Fibroblast of lung (primary cell): ENCODE data around the gene ARL16. TPM values are rescaled to one million over a fixed set of nuclear protein-coding genes. Genes with fewer than 3 reads are reported as not detected.

Source experiments
- DNase-seq, 2 donors: peaks; one replicate each; pipeline versions ENCODE4 v3.0.0 to v3.0.0-alpha.2; 2010; ENCODE audit warnings: low read depth in 2 of 2
- H2AFZ ChIP-seq: 2 replicates; pipeline ENCODE4 v1.5.1; 2012; ENCODE audit warnings: low read length, control low read depth, inconsistent platforms
- H3K27ac ChIP-seq: 2 replicates; pipeline ENCODE4 v1.5.1; 2011; ENCODE audit warnings: low read length, control low read depth; ENCODE audit not compliant: insufficient read depth
- H3K27me3 ChIP-seq: 2 replicates; pipeline ENCODE4 v1.5.1; 2011; ENCODE audit warnings: mild to moderate bottlenecking, low read length; ENCODE audit not compliant: control insufficient read depth, insufficient read depth
- H3K36me3 ChIP-seq: 2 replicates; pipeline ENCODE4 v1.5.1; 2011; ENCODE audit warnings: low read length; ENCODE audit not compliant: control insufficient read depth, insufficient read depth
- H3K4me1 ChIP-seq: 2 replicates; pipeline ENCODE4 v1.5.1; 2011; ENCODE audit warnings: low read length; ENCODE audit not compliant: control insufficient read depth, insufficient read depth; ENCODE audit errors: extremely low read depth
- H3K4me2 ChIP-seq: 2 replicates; pipeline ENCODE4 v1.5.1; 2011; ENCODE audit warnings: low read length, control low read depth; ENCODE audit not compliant: insufficient read depth; ENCODE audit errors: extremely low read depth
- H3K4me3 ChIP-seq, 4 experiments: fragments of 200-600 bp in 1 of 4; sonication (generic) in 1 of 4; replicated peaks in 1 of 4; 2 replicates each; pipeline ENCODE4 v1.5.1; 2011 to 2016; ENCODE audit warnings: low read length in 4 of 4, low read depth in 3 of 4, mild to moderate bottlenecking in 3 of 4, control low read depth in 2 of 4, inconsistent platforms in 1 of 4, mixed read lengths in 1 of 4; ENCODE audit not compliant: insufficient read depth in 1 of 4; ENCODE audit errors: control extremely low read depth in 1 of 4
- H3K79me2 ChIP-seq: 2 replicates; pipeline ENCODE4 v1.5.1; 2012; ENCODE audit warnings: mild to moderate bottlenecking, low read length, inconsistent platforms; ENCODE audit not compliant: control insufficient read depth, insufficient read depth
- H3K9ac ChIP-seq: 2 replicates; pipeline ENCODE4 v1.5.1; 2011; ENCODE audit warnings: mild to moderate bottlenecking, low read length, control low read depth; ENCODE audit not compliant: insufficient read depth
- H3K9me3 ChIP-seq: 2 replicates; pipeline ENCODE4 v1.5.1; 2012; ENCODE audit warnings: low read depth, low read length; ENCODE audit not compliant: control insufficient read depth, insufficient read depth
- H4K20me1 ChIP-seq: 2 replicates; pipeline ENCODE4 v1.5.1; 2011; ENCODE audit warnings: low read length; ENCODE audit not compliant: control insufficient read depth, insufficient read depth; ENCODE audit errors: extremely low read depth
- CTCF ChIP-seq, 2 donors: IDR thresholded peaks in 1 of 2; conservative IDR thresholded peaks in 1 of 2; 1 replicate in 1 of 2; 2 replicates in 1 of 2; pipeline ENCODE4 v1.5.1; 2011 to 2012; ENCODE audit warnings: low read length in 2 of 2, control low read depth in 1 of 2, inconsistent platforms in 1 of 2, low read depth in 1 of 2, mild to moderate bottlenecking in 1 of 2
- EZH2 ChIP-seq: IDR thresholded peaks from 2 replicates; pipeline ENCODE4 v1.5.1; 2012; ENCODE audit warnings: low read length, control low read depth, mild to moderate bottlenecking; ENCODE audit errors: missing control alignments
- polyA plus RNA-seq, 2 donors: library from polyadenylated mRNA; depleted of rRNA in 1 of 2; stranded (reverse) in 1 of 2; unstranded in 1 of 2; fragments of >200 nt; gene quantifications; 2 replicates each; pipeline ENCODE4 v1.2.1, GENCODE V29; 2011 to 2012; ENCODE audit warnings: missing spikeins in 1 of 2
- total RNA-seq: library from RNA; depleted of rRNA; stranded (reverse); fragments of >200 nt; gene quantifications from 2 replicates; pipeline ENCODE4 v1.2.1, GENCODE V29; 2014

The ARL16 gene
- total and polyA plus RNA-seq, 2 donors (not counting 1 experiment from before 2014, with no cell fraction given): 28.1 to 35.8 TPM

DNA sequence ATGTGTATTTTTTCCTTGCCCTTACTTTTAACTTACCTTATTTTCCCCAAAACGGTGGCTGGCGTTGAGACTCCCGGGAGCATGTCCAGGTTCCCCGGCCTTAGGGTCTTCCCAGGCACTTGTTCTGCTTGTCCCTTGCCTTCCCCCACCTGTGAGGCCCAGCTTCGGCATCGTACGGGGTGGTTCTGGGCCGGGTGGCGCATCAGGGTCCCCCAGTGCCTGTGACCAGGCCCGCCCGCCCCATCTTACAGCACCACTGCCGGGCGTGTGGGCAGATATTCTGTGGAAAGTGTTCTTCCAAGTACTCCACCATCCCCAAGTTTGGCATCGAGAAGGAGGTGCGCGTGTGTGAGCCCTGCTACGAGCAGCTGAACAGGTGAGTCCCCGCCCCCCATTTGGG, 7.6 kb upstream of the ARL16 start:
- Histone ChIP-seq H3K27me3 (no peaks in the 10 kb centered on the region), H3K4me1 (no peaks in the 10 kb centered on the region), H3K4me3 (no peak overlapping the region), H3K9ac (no peak overlapping the region), H3K36me3 (peaks cover 70% of the 10 kb centered on the region), H3K4me2 (no peak overlapping the region), H3K27ac (no peak overlapping the region), H4K20me1 (no peaks in the 10 kb centered on the region), H3K9me3 (no peaks in the 10 kb centered on the region), H3K79me2 (peaks cover 44% of the 10 kb centered on the region), H2AFZ (no peak overlapping the region)
- DNase-seq: no peak
- no peak for TF ChIP-seq EZH2
- no peak for TF ChIP-seq CTCF (conservative IDR thresholded peaks at IDR 0.05 in 1 of 2, IDR thresholded peaks at IDR 0.05 in 1 of 2; ENCODE audit: low read depth in 1 of 2, low read length in 2 of 2)

DNA sequence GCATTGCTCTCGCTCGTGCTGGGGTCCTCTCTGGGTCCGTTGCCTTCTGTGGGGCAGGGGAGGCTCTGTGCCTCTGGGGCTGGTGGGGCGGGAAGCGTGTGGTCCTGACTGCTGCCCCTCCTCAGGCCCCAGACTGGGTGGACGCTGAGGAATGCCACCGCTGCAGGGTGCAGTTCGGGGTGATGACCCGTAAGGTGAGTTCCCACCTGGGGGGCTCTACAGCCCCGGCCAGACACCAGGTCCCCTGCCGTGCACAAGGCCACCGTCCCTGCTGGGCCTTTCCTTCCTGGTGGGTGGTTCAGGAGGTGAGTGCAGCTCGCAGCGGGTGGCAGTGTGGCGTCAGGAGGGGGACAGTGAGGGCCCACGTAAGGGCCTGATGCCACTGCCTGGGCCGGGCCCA, 7.0 kb upstream of the ARL16 start:
- TF ChIP-seq CTCF (conservative IDR thresholded peaks at IDR 0.05 in 1 of 2, IDR thresholded peaks at IDR 0.05 in 1 of 2; ENCODE audit: low read depth in 1 of 2, low read length in 2 of 2): no peak
- no peak for TF ChIP-seq EZH2
- H3K27me3 ChIP-seq: no peaks in the 10 kb centered on the region
- no peak overlapping the region for H2AFZ ChIP-seq
- H3K4me2 ChIP-seq: no peak overlapping the region
- no peak for DNase-seq
- H3K36me3 ChIP-seq: peaks cover 68% of the 10 kb centered on the region
- peaks cover 51% of the 10 kb centered on the region for H3K79me2 ChIP-seq
- H3K27ac ChIP-seq: no peak overlapping the region
- H3K9me3 ChIP-seq: no peaks in the 10 kb centered on the region
- no peak overlapping the region for H3K4me3 ChIP-seq
- no peaks in the 10 kb centered on the region for H4K20me1 ChIP-seq
- H3K4me1 ChIP-seq: no peaks in the 10 kb centered on the region
- H3K9ac ChIP-seq: no peak overlapping the region

DNA sequence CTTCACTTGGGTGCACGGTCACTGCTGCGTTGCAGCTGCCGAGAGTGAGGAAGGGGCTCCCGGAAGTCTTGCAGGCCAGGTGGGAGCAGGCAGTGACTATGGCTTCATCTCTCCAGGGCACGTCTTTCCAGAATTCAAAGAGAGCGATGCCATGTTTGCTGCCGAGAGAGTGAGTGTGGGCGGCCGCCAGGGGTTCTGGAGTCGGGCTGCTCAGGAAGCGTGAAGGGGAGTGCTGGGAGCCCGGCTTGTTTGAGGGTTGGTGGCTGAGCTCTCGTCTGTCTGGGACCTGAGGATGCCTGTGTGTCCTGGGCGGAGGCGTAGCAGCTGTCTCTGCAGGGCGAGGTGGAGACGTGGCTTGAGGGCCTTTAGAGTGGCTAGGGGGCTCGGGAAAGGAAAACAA, 6.5 kb upstream of the ARL16 start:
- H3K79me2 ChIP-seq: peaks cover 56% of the 10 kb centered on the region
- peaks cover 2% of the 10 kb centered on the region for H4K20me1 ChIP-seq
- peaks cover 66% of the 10 kb centered on the region for H3K36me3 ChIP-seq

More for the DNA sequence above, 6.5 kb upstream of the ARL16 start:
- Histone ChIP-seq H3K4me2 (no peak overlapping the region), H3K9ac (no peak overlapping the region), H3K27me3 (no peaks in the 10 kb centered on the region), H3K9me3 (no peaks in the 10 kb centered on the region), H3K4me1 (peaks cover 3% of the 10 kb centered on the region), H3K27ac (no peak overlapping the region), H2AFZ (no peak overlapping the region), H3K4me3 (no peak overlapping the region)
- TF ChIP-seq EZH2: no peak
- DNase-seq: no peak
